Activated T-cell treated with anti-CD3 and anti-CD28 coated beads, Interleukin-2, amount 50 U/mL, for 72 hours (primary cell): Measurements from ENCODE around the gene GMCL2. TPM values are rescaled to one million over a fixed set of nuclear protein-coding genes. Genes with fewer than 3 reads are reported as not detected.
"Not testable (repeated sequence)": the region's sequence is repeated elsewhere in the genome, so short reads cannot be mapped to it uniquely, and the experiment has no call there.

Experiments
- ATAC-seq, 2 donors: fragments of 150-1000 bp; cut with Tn5 transposase; replicated peaks in 1 of 2; 2 replicates each; pipeline ENCODE4 v1.10.0; 2021; ENCODE audit warnings: moderate library complexity in 2 of 2, mild to moderate bottlenecking in 1 of 2
- DNase-seq, 2 donors: peaks; one replicate each; pipeline ENCODE4 v3.0.0; 2021 to 2022; ENCODE audit warnings: mixed read lengths in 1 of 2
- H3K27ac Mint-ChIP-seq: one replicate; pipeline ENCODE4 v1.8.0; 2022; ENCODE audit warnings: mild to moderate bottlenecking, moderate library complexity, mixed read lengths
- H3K27me3 Mint-ChIP-seq: one replicate; pipeline ENCODE4 v1.8.0; 2022; ENCODE audit warnings: low read depth, mixed read lengths
- H3K36me3 Mint-ChIP-seq, 2 donors: one replicate each; pipeline ENCODE4 v1.8.0; 2022; ENCODE audit warnings: mixed read lengths in 2 of 2, mild to moderate bottlenecking in 1 of 2; ENCODE audit not compliant: insufficient read depth in 2 of 2
- H3K4me1 Mint-ChIP-seq: one replicate; pipeline ENCODE4 v1.8.0; 2022; ENCODE audit warnings: low read depth, mixed read lengths
- H3K4me3 Mint-ChIP-seq, 2 donors: one replicate each; pipeline ENCODE4 v1.8.0; 2022; ENCODE audit warnings: mild to moderate bottlenecking in 2 of 2, mixed read lengths in 2 of 2, moderate library complexity in 2 of 2
- H3K9me3 Mint-ChIP-seq, 2 donors: one replicate each; pipeline ENCODE4 v1.8.0; 2022; ENCODE audit warnings: mixed read lengths in 2 of 2
- total RNA-seq, 2 donors: library from RNA; stranded (reverse); gene quantifications; one replicate each; pipeline ENCODE4 v1.2.3, GENCODE V29; 2022

The GMCL2 gene
- total RNA-seq, 2 donors from 2014 or later = not detected

DNA sequence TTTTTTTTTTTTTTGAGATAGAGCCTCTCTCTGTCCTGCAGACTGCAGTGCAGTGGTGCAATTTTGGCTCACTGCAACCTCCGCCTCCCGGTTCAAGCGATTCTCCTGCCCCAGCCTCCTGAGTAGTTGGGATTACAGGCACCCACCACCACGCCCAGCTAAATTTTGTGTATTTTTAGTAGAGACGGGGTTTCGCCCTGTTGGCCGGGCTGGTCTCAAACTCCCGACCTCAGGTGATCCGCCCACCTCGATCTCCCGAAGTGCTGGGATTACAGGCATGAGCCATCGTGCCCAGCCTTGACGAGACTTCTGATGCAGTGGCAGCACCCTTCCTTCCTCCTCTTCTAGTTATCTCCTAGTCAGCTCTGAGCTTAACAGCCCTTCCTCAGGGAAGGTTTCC, 41.9 kb upstream of the GMCL2 start:
- H3K27me3 Mint-ChIP-seq, ATAC-seq, H3K9me3 Mint-ChIP-seq, H3K4me3 Mint-ChIP-seq, DNase-seq: not testable (repeated sequence)
- Mint-ChIP-seq H3K27ac (peak overlapping the region; percentile 55), H3K36me3 (peaks cover 26 to 38% of the 10 kb centered on the region in 2 donors), H3K4me1 (peaks cover 51% of the 10 kb centered on the region)

DNA sequence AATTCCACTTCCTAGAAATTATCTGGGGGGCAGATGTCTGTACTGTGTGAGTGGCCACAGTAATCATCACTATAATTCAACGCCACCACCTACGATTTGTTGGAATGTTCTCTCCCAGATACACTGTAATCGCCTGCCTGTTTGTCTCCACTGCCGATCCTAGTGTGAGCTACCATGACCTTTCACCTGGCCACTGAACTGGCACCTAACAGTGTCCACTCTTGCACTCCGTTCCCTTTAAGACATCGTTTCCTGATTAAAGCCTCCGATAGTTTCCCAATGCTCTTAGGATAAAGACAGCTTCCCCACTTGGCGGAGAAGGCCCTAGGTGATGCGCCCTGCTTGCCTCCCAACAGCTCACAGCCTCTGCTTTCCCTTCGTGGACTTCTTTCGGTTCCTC, 41.4 kb upstream of the GMCL2 start:
- Mint-ChIP-seq H3K36me3 (peaks cover 26 to 42% of the 10 kb centered on the region in 2 donors), H3K4me3 (no peak overlapping the region), H3K27me3 (no peaks in the 10 kb centered on the region), H3K9me3 (no peaks in the 10 kb centered on the region), H3K4me1 (peaks cover 56% of the 10 kb centered on the region), H3K27ac (peak overlapping the region; percentile 68)
- DNase-seq = no peak
- no peak for ATAC-seq

DNA sequence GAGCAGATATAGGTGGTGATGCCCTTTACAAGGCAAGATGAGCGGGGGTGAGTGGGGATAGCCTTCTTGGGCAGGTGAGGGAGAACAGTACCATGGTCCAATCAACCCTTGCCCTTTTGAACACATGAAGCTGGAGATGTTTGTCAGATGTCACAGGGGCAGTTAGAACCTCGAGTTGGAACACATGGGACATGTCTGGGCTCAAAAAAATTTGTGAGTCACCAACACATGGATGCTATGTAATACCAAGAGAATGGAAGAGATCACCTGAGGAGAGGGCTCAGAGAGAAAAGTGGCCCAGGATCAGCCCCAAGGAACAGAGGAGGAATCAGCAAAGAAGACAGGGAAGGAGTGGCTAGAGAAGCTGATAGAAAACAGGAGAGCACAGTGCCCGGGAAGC, 40.8 kb upstream of the GMCL2 start:
- no peak for DNase-seq
- H3K9me3 Mint-ChIP-seq = no peaks in the 10 kb centered on the region
- peaks cover 26 to 46% of the 10 kb centered on the region in 2 donors for H3K36me3 Mint-ChIP-seq
- H3K27me3 Mint-ChIP-seq = no peaks in the 10 kb centered on the region
- H3K4me3 Mint-ChIP-seq = no peak overlapping the region
- H3K4me1 Mint-ChIP-seq = peaks cover 59% of the 10 kb centered on the region
- H3K27ac Mint-ChIP-seq = peak overlapping the region; percentile 79
- ATAC-seq = no peak

DNA sequence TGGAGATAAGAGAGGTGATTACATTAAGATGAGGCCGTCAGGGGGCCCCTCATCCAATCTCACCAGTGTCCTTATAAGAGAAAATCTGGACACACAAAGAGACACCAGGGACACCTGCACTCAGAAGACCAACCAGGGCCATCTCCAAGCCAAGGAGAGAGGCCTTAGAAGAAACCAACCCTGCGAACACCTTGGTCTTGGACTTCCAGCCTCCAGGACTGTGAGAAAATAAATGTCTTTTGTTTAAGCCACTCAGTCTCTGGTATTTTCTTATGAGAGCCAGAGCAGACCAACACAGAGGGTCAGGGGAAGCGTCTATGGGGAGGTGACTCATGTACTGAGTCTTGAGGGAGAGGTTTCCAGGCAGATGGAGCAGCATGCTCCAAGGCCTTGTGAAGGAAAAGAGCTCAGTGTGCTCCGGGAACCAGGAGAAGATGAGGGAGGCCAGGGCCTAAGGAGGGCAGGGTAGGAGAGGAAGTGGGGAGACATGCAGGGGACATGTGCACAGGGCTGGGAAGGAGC, 40.0 kb upstream of the GMCL2 start:
- Mint-ChIP-seq H3K27me3 (no peaks in the 10 kb centered on the region), H3K27ac (peak overlapping the region; percentile 79), H3K4me3 (peak overlapping the region in 1 of 2 donors; percentile 1), H3K36me3 (peaks cover 26 to 46% of the 10 kb centered on the region in 2 donors), H3K4me1 (peaks cover 59% of the 10 kb centered on the region), H3K9me3 (no peaks in the 10 kb centered on the region)
- DNase-seq = no peak
- no peak for ATAC-seq

DNA sequence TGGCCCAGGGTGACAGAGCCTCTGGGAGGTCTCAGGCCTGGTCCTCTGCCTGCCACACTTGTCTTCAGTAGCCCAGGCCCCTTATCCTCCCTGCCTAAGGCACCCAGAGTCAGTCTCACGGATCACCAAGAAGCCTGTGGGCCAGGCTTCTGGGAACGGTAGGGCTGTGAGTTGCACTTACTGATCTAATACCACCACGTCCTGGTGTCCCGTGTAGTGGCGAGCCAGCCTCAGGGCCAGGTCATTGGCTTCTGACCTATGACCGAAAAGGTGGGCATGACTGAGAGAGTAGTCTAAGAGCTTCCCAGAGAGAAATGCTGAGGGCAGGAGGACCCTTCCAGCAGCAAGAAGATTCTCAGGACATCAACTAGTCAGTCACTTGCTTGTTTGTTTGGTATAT, 38.0 kb upstream of the GMCL2 start:
- H3K9me3 Mint-ChIP-seq = no peaks in the 10 kb centered on the region
- no peak overlapping the region for H3K4me3 Mint-ChIP-seq
- H3K27ac Mint-ChIP-seq = no peak overlapping the region
- DNase-seq (no peak), ATAC-seq (no peak)
- peaks cover 54% of the 10 kb centered on the region for H3K4me1 Mint-ChIP-seq
- no peaks in the 10 kb centered on the region for H3K27me3 Mint-ChIP-seq
- H3K36me3 Mint-ChIP-seq = peaks cover 23 to 47% of the 10 kb centered on the region in 2 donors

DNA sequence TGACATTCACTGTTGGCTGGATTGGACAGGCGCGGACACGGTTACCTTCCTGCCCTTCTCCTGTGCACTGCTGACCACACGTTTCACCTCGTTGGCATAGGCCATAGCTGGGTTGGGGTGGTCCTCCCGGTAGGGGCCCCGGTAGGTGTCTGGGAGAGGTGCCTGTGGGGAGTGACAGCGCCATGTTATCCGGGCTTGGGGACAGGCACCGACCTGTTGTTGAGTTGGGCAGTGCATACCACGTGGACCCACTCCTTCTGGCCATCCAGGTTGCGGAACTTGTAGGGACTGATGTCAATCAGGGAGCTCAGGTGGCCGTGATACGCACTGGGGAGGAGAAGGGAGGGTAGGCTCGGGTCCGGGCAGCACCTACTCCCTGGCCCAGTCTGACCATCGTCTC, 37.2 kb upstream of the GMCL2 start:
- H3K27me3 Mint-ChIP-seq = no peaks in the 10 kb centered on the region
- no peak overlapping the region for H3K27ac Mint-ChIP-seq
- peaks cover 19 to 47% of the 10 kb centered on the region in 2 donors for H3K36me3 Mint-ChIP-seq

DNA sequence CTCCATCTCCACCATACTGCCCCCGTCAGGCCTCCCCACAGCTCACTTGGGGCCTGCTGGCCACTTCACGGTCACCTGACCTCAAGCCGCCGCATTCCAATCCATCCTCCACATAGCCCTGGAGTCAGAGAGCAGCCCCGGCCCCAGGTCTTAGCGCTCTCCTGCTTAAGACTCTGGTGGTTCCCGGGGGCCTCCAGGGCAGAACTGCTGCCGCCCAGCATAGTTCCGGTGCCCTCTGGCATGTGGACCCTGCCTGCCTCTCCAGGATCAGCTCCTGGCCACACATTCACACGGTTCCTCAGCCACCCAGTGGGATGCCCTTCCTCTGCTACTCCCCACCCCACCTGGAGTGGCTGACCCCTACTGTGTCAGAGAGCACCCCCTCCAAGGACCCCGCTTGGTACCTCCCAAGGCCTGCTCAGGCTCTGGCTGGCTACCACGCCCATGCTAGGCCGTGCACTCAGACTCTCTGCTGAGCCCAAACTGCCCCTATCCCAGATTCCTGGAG, 36.7 kb upstream of the GMCL2 start:
- H3K36me3 Mint-ChIP-seq = peaks cover 19 to 47% of the 10 kb centered on the region in 2 donors
- H3K27me3 Mint-ChIP-seq = no peaks in the 10 kb centered on the region
- ATAC-seq (no peak), DNase-seq (no peak)
- H3K4me1 Mint-ChIP-seq = peaks cover 44% of the 10 kb centered on the region
- no peaks in the 10 kb centered on the region for H3K9me3 Mint-ChIP-seq
- H3K27ac Mint-ChIP-seq = no peak overlapping the region
- H3K4me3 Mint-ChIP-seq = no peak overlapping the region

More for the DNA sequence above, 37.2 kb upstream of the GMCL2 start:
- no peak for DNase-seq
- H3K9me3 Mint-ChIP-seq = no peaks in the 10 kb centered on the region
- no peak overlapping the region for H3K4me3 Mint-ChIP-seq
- peaks cover 47% of the 10 kb centered on the region for H3K4me1 Mint-ChIP-seq
- ATAC-seq = no peak

DNA sequence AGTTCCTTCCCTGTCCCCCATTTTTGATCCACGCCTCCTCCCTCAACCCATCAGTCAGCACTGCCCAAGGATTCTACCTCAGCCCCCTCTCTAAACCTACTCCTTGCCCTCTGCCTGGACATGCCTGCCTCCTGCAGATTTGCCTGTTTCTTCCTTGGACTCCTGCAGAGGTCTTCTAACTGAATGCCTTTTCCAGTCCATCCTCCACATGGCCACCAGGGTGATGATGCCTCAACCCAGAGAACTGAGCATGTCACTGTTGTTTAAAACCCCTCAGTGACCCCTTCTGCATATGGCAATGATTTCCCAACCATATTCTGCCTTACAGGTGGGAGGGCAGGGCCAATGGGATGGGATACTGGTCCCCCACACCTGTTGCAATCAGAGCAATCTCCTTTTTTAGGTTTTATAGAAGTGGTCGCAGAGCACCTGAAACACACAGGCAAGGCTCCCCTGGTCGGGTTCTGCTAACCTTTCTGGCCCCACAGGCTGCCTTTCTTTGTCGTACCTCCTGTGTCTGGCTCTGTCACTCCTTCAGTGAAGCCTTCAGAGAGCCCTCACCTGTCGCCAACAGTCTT, 36.1 kb upstream of the GMCL2 start:
- Mint-ChIP-seq H3K27ac (peak overlapping the region; percentile 18), H3K36me3 (peaks cover 15 to 49% of the 10 kb centered on the region in 2 donors), H3K4me3 (no peak overlapping the region), H3K9me3 (no peaks in the 10 kb centered on the region), H3K27me3 (no peaks in the 10 kb centered on the region), H3K4me1 (peaks cover 44% of the 10 kb centered on the region)
- ATAC-seq (no peak), DNase-seq (no peak)

DNA sequence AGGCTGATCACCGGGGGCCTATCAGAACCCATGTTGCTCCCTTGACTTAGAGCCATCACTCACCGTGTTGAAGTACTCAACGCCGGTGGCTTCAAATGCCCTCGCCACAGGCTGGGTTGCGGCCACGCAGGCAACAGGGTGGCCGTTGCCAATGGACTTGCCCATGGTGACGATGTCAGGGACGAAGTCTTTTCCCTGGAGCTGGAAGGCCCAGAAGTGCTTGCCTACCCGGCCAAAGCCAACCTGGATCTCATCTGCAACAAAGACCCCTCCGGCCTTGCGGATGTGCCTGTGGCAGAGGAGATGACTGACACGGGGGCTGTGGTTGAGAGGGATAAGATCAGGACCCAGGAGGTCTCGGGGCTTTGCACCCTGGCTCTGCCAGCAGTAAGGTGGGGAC, 35.1 kb upstream of the GMCL2 start:
- ATAC-seq (no peak), DNase-seq (no peak)
- H3K4me1 Mint-ChIP-seq = peaks cover 35% of the 10 kb centered on the region
- H3K36me3 Mint-ChIP-seq = peaks cover 7 to 45% of the 10 kb centered on the region in 2 donors
- no peaks in the 10 kb centered on the region for H3K27me3 Mint-ChIP-seq
- no peak overlapping the region for H3K27ac Mint-ChIP-seq
- H3K9me3 Mint-ChIP-seq = no peaks in the 10 kb centered on the region
- no peak overlapping the region for H3K4me3 Mint-ChIP-seq

DNA sequence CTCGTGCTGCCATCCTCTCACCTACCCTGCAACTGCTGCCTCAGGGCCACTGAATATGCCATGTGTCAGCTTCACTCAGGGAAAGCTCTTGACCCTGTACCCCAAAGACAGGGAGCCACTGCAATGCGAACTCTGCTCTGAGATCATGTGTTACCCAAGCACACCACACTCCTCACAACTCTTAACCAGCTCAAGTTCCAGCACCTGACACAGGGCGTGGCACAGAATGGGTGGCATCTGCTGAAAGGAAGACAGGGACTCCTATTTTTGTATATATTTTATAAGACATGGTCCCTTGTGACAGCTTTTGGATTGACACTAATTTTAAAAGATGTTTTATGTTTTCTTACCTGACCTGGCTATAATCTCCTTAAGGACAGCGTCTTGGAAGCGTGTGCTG, 34.7 kb upstream of the GMCL2 start:
- H3K27ac Mint-ChIP-seq = peak overlapping the region; percentile 31
- H3K9me3 Mint-ChIP-seq = no peaks in the 10 kb centered on the region
- no peaks in the 10 kb centered on the region for H3K27me3 Mint-ChIP-seq
- peak; percentile 4 to 7 for ATAC-seq
- peaks cover 6 to 41% of the 10 kb centered on the region in 2 donors for H3K36me3 Mint-ChIP-seq
- no peak for DNase-seq
- no peak overlapping the region for H3K4me3 Mint-ChIP-seq
- H3K4me1 Mint-ChIP-seq = peaks cover 31% of the 10 kb centered on the region

DNA sequence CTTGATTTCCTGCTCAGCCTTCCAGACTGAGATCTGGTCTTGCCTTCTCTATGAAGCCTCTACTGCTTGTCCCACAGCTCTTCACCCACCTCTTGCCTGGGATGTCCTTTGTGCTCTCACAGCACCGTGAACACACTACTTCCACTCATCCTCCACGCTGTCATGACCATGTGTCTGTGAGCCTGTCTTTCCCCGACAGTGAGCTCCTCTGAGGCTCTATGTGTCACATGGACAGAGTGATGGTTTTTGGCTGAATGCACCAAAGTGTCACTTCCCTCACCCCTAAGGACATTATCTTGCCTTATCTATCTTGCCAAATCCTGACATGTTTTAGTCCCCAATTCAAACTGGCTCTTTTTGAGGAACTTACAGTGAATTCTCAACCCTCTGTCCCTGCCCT, 34.1 kb upstream of the GMCL2 start:
- Mint-ChIP-seq H3K36me3 (peaks cover 6 to 42% of the 10 kb centered on the region in 2 donors), H3K27me3 (no peaks in the 10 kb centered on the region), H3K27ac (peak overlapping the region; percentile 31), H3K4me1 (peaks cover 31% of the 10 kb centered on the region), H3K9me3 (no peaks in the 10 kb centered on the region), H3K4me3 (no peak overlapping the region)
- peak; percentile 5 to 34 for ATAC-seq
- DNase-seq = no peak

DNA sequence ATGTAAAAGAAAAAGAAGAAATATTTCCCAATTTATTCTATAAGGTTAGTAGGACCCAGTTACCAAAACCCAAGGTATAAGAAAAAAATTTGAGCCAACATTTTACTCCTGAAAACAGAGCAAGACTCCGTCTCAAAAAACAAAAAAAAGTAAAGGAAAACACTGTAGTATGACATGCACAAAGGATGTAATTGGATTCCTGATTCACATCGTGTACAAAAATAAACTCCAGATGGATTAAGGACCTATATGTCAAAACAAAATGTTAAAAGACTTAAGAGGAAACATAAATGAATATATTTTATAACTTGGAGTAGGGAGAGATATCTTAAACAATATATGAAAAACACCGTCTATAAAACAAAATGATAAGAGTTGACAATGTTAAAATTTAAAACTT, 31.7 kb upstream of the GMCL2 start:
- H3K27ac Mint-ChIP-seq = peak overlapping the region; percentile 76
- H3K36me3 Mint-ChIP-seq = peaks cover 7 to 38% of the 10 kb centered on the region in 2 donors
- H3K4me3 Mint-ChIP-seq = no peak overlapping the region
- peaks cover 34% of the 10 kb centered on the region for H3K4me1 Mint-ChIP-seq
- no peak for DNase-seq
- H3K9me3 Mint-ChIP-seq = no peaks in the 10 kb centered on the region
- H3K27me3 Mint-ChIP-seq = no peaks in the 10 kb centered on the region
- ATAC-seq = no peak

DNA sequence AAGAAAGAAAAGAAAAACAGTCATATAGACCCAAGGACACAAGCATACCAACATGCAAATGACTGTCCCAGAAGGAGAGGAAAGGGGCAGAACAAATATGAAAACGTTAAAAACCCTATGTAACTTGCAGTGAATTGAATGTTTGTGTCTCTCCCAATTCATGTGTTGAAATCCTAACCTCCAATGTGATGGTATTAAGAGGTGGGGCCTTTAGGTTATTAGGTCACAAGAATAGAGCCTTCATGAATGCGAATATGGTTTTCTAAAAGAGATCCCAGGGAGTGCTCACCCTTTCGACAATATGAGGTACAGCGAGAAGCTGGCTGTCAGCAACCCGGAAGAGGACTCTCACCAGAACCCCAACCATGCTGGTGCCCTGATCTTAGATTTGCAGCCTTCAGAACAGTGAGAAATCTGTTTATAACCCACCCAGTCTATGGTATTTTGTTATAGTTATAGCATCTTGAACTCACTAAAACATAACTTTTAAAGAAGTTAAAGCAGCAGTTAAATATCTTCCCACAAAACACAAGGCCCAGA, 31.1 kb upstream of the GMCL2 start:
- DNase-seq = no peak
- Mint-ChIP-seq H3K27me3 (no peaks in the 10 kb centered on the region), H3K4me1 (peaks cover 34% of the 10 kb centered on the region), H3K9me3 (no peaks in the 10 kb centered on the region), H3K4me3 (no peak overlapping the region), H3K36me3 (peaks cover 7 to 41% of the 10 kb centered on the region in 2 donors), H3K27ac (peak overlapping the region; percentile 76)
- no peak for ATAC-seq
